DMS53 (cell line): Measurements from ENCODE around the gene ARHGAP8.

Experiments
- DNase-seq: peaks from one replicate; lab custom pipeline; 2025; lab: John Stamatoyannopoulos, UW

ARHGAP8 gene

DNA sequence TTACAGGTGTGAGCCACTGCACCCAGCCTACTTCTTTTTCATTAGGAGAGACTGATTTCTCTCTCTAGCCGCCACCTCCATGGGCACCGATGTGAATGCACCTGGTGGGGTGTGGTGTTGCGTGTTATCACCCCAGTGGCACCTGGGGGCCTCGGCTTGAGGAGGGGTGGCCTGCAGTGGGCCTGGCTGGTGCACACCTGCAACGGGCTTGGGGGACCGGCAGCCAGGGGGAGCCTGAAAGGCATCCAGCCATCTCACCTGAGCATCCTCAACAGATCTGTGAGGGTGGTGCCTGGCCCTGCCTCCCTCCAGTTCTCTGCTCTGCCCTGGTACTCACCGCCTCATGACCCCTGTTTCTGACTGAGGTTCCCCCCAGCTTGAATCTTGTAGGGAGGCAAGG lies 108.9 kb downstream of the ARHGAP8 start:
- DNase-seq: no peak

DNA sequence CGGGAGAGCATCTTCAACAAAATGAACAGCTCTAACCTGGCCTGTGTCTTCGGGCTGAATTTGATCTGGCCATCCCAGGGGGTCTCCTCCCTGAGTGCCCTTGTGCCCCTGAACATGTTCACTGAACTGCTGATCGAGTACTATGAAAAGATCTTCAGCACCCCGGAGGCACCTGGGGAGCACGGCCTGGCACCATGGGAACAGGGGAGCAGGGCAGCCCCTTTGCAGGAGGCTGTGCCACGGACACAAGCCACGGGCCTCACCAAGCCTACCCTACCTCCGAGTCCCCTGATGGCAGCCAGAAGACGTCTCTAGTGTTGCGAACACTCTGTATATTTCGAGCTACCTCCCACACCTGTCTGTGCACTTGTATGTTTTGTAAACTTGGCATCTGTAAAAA lies 109.9 kb downstream of the ARHGAP8 start:
- DNase-seq: no peak

DNA sequence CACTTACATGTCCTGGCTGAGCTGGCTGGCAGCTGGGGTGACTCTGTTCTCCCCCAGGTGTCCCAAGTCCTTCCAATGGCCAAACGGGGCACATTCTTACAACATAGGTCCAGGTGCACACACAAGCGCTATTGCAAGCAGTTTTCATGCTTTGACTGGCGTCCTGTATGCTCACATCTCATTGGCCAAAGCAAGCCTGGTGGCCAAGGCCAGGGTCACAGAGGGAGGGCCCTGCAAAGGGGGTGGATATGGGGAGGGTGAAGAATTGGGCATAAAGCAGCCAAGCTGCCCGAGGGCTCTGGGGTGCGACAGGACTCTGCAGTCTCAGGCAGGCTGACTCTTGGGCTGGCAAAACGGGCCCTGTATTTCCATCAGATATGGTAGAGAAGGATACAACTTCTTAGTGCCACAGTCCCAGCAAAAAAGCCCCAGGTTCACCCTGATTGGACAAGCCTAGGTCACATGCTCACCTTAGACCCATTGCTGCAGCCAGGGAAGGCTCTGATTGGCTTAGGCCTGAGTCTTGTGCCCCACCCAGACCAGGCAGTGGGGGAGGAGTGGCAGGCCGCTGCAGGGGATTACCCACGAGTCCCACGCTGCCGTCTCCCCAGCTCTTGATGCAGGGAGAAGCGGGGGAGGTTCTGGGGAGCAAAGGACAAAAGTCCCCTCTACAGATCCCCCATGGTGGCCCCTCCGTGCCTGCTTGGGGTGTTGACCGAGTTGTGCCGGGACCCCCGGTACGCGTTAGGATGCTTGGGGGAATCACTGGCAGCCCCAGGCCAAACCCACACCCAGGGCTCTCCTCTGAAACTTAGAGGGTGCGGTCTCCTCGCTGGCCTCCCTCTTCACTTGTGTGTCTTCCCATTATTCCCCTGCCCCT lies 110.8 kb downstream of the ARHGAP8 start:
- no peak for DNase-seq

DNA sequence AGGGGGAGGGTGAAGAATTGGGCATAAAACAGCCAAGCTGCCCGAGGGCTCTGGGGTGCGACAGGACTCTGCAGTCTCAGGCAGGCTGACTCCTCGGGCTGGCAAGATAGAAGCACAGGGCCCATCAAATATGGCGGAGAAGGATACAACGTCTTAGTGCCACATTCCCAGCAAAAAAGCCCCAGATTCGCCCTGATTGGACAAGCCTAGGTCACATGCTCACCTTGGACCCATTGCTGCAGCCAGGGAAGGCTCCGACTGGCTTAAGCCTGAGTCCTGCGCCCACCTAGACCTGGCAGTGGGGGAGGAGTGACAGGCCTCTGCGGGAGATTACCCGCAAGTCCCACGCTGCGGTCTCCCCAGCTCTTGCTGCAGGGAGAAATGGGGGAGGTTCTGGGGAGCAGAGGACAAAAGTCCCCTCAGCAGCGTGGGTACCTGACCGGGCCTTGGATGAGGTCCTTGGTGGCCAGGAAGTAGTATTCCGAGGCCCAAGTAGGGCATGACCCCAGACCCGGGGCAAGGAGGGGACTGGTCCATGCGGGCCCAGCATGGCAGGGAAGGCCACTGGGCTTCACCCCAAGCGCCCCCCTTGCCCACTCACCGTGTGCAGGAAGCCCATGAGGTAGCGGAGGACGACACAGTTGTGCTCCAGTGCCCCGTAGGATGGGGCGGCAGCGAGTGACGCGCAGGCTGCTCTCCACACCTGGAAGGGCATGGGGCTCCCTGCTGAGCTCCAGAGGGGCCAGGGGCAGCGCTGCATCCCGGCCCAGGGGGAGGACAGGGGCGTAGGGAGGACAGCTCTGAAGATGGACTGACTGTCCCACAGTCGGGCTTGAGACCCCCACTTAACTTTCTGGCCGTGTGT lies 113.0 kb downstream of the ARHGAP8 start:
- no peak for DNase-seq

DNA sequence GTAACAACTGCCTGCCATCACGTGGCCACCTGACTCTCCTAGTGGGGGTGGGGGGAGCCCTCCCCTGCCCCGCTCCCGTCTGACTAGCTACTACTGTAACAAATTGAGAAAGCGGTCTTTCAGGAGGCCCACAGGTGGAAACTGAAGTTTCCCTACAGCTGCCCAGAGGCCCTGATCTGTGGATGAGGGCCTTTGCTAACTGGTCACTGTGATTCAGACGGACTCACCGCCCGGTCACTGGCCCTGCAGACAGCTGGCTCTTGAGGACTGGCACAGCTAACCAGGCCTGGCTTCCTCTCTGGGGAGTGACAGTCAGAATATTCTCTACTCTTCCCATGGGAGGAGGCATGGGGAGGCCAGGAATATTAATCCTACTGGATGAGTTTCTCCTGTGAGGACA lies 116.8 kb downstream of the ARHGAP8 start:
- DNase-seq: peak; percentile 11

DNA sequence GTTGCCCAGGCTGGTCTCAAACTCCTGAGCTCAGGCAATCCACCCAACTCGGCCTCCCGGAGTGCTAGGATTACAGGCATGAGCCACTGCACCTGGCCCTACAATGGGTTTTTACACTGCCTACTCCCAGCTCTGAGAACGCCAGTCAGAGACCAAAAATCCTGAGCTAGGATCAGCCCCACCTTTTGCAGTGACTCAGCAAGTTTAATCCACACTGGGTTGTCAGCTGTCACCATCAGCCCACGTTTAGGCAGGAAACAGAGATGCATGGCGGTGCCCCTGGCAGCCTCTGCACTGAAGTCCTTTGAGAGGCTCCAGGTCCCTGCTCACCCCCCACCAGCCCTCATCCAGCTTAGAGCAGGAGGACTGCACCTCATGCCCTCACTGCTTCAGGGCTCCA lies 117.6 kb downstream of the ARHGAP8 start:
- DNase-seq: peak; percentile 82

DNA sequence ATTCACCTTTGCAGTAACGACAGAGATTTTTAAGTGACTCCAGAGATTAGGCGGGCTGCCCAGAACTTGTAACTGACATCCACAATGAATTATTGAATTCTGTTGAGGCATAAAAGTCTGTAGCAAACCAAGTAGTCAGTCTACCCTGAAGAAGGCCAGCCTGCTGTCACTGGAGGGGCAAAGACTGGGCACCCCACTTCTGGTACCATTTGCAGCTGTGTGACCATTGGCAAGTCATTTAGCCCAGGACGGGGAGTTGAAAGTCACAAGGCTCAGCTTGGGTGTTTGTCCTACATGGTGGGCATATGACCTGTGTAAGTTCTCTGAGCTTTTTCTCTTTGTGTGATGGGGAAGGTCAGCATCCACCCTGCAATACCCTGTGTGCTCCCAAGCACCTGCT lies 119.4 kb downstream of the ARHGAP8 start:
- no peak for DNase-seq

DNA sequence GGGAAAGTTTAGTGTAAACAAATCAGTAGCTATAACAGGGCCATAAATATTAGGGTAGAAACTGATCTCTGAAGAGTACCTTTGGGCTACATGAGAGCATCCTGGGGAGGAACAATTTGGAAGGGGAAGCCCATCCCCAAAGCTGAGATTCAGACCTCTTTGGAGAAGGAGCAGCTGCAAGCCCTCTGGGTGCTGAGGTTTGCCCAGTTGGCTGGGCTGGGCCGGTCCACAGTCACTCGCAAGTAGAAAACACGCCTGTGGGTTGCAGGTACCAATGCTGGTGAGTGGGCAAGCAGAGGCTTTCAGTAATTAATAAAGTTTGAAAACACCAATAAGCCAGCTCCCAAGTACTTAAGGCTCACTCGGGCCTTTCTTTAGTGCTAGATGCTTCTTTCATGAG lies 124.5 kb downstream of the ARHGAP8 start:
- no peak for DNase-seq

DNA sequence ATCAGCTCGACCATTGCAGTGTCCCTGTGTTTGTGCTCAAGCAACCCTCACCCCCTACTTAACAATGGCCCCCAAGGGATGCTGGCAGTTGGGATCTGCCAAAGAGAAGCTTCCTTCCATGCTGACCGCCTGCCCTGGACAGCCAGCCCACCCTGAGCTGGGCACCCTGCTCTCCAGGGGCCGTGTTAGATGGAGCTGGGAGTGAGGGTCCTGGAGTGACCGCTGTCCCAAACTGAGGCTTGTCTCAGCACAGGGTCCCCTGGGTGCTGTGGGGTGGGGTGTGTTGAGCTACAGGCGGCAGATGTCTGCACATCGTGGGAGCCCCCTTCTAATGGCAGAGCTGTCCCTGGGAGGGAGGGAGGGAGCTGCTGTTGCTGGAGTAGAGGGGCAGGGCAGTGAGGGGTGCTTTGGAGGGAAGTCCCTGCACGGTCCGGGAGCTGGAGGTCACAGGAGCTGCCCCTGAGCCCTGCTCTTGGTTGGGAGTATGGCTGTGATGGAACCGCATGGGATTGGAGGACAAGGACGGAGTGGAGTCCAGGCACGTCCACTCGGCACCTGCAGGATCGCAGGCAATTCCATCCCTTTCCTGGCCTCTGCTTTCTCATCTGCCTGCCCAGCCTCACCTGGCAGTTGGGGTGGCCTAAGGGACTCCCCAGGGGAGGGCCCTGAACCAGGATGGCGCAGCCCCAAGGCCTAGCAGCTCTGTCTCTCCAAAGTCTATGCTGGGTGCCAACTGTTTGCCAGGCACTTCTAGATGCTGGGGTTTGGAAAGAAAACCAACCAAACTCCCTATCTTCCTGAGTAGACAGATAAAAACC lies 126.3 kb downstream of the ARHGAP8 start:
- DNase-seq: no peak

DNA sequence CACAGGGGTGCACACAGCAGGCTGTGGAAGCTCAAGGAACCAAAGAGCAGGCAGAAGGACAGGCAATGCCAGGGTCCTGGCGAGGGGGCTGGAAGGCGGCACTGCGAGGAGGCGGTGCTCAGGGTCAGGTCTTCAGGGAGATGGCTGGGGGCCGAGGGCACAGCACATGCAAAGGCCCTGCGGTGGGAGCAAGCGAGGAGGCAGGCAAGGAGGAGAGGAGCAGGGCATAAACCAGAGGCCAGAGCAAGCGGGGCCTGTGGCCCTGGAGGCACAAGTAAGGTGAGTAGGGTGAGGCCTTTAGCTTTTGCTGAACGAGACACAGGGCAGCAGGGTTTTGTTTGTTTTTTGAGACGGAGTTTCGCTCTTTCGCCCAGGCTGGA lies 126.9 kb downstream of the ARHGAP8 start:
- DNase-seq: no peak

DNA sequence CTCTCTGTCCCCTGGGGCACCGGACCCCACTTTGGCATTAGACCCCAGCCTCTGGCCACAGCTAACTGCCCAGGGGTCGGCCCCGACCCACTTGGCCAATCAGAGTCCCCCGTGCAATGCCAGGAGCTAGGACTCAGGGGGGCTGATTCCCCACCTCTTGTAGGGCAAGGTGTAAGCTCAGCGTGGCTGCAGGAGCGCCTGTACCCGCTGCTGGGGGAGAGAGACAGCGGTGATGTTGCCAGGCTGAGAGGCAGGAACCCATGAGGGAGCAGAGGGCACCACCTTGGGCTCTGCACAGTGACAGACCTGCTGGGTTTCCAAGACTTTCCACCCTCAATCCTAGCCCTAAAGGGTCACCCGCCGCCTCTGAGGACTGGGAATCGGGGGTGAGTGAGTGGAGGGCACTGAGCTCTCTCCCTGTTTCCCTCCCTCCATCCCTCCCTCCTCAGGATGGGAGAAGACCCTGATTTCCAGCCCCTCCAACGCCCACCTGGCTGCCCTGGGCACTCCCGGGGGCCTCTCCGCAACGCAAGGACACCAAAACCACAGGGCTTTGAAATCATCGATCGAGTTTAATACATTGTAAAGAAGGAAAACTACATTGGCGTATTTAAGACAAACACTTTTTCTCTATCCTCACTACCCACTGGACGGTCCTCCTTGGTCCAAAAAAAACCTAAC lies 128.4 kb downstream of the ARHGAP8 start:
- DNase-seq: no peak

DNA sequence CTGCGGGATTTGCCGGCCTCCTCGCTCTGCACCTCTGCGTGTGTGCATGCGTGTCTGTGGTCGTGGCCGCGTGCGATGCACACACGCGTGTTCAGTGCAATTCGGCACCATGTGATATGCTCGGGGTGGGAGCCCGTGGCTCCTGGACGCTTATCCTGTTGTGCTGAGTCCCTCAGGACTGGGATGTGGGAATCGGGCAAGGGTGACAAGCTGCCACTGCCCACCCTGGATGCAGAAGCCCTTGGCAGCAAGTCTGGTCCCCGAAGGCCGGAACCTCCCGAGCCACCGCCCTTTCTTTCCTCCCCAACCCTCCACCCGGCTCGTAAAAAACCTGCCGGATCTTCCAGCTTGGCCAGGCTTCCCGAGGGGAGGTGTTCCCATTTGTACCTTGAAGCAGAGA lies 129.2 kb downstream of the ARHGAP8 start:
- no peak for DNase-seq

DNA sequence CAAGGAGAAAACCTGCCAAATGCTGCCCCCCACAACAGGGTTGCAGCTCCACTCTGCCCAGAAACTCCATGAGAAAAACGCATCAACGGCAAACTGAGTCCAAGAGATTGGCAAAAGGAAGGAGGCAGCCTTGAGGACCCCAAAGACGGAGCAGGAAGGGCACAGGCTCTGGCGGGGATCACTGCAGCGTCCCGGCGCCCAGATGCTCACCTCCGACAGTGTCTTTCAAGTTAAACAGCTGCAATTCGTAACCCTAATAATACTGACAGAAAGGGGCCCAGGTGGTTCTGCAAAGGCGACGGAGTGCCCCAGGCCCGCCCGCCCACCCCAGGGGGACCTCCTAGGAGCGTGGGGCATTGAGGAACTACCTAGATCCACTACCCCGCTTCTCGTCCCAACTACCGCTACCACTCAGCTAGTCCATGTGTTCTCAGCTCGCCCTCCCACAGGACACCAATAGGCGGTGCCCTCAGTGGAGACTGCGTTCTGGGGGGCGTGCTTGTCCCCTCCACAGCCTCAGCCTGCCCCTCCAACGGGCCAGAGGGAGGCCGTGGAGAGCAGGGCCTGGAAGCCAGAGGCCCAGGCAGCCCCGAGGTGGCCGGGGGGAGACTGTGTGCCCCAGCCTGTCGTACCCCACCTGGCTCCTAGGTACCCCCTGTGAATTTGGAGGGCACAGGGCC lies 130.0 kb downstream of the ARHGAP8 start:
- no peak for DNase-seq

DNA sequence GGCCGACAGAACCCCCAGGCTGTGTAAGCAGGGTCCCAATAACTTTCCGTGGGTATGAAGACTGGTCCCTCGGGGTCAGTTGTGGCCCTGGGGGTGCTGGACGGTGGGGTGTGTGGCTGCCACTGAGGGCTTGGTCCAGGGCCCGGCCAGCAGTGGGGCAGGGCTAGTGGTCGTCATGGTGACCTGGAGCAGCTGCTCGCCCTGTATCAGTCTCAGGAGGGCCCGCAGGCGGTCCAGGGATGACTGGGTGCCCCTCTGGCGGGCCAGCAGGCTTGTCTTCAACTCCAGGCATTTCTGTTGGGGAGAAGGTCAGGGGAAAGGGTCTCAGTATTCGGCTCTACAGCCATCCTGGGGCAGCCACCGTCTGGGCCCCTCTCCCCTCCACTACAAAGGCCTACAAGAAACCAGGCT lies 130.6 kb downstream of the ARHGAP8 start:
- no peak for DNase-seq

DNA sequence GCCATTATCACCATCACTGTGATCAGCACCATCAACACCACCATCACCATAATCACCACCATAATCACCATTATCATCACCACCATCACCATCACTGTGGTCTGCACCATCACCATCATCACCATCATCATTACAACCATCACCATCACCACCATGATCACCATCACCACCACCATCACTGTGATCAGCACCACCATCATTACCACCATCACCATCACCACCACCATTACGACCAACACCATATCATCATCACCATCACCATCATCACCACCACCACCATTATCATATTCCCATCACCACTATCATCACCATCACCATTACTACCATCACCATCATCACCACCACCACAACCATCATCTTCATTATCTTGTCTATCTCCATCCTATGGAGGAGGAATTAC lies 132.2 kb downstream of the ARHGAP8 start:
- no peak for DNase-seq

DNA sequence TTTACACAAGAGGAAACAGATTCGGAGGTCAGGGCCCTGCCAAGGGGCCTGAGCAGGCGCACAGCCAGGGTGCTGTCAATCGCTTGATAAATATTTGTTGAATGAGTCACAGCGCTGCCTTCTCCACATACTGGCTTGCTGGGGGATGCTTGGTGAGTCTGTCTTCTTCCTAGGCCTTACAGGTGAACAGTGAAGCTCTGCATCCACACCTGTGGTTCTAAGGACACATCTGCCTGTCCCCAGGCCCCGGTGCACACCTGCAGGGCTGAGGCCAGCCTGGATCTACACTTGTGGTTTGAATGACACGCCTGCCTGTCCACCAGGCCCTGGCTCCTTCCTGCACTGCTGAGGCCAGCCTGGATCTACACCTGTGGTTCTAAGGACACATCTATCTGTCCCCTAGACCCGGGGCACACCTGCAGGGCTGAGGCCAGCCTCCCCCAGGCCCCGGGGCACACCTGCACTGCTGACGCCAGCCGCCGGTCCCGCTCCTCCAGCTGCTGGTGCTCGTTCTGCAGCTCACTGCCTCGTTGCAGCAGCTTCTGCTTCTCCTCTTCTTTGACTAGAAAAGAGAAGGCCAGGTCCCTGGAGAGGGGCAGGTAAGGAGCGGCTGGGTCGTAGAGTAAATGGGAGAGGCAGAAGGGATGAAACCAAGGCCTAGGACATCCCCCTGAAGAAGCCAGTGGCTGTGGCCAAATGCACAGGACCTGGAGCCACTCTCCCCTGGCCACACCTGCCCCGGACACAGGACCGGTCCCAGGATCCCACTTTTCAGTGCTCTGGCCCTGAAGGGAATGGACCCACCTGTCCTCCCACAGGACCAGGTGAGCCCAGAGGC lies 132.8 kb downstream of the ARHGAP8 start:
- DNase-seq: peak; percentile 97

DNA sequence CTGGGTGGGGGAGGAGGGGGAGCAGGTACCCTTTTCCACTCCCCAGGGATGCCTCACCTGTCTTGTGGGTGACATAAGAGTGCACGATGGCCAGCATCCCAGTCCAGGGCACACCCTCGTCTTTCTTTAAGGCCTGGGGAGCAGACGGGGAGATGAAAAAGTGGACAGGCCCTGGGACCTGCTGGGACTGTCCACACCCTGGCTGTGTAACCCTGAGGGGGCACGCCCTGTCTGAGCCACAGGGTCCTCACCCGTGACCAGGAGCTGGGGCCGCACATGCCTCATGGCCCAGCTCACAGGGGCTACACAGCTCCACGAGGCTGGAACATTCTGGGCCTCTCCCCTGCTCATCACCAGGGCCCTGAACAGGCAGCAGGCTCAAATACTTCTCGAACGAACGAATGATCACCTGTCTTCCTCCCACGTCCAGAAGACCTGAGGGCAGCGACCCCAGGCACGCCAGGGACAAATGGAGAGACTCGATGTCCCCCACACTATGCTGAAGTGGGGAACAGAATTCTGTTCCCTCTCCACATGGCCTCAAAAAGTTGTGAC lies 133.5 kb downstream of the ARHGAP8 start:
- peak; percentile 51 for DNase-seq

DNA sequence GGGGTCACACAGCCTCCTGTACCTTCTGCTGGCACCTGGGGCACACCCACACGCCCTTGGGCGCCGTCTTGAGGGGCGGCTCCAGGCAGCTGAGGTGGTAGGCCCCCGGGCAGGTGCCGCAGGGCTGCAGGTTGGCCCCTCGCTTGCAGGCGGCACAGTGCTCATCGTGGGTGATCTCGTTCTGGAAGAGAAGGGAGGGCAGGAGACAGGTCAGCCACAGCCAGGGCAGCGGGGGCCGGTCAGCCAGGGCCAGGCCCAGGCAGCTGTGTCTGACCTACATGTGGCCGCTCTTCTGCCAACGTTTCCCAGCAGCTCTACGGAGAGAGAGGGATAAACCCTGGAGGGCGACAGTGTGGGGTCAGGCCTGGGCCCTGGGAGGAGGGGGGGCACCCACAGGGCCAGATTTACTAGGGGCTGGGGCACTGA lies 135.6 kb downstream of the ARHGAP8 start:
- DNase-seq: no peak

DNA sequence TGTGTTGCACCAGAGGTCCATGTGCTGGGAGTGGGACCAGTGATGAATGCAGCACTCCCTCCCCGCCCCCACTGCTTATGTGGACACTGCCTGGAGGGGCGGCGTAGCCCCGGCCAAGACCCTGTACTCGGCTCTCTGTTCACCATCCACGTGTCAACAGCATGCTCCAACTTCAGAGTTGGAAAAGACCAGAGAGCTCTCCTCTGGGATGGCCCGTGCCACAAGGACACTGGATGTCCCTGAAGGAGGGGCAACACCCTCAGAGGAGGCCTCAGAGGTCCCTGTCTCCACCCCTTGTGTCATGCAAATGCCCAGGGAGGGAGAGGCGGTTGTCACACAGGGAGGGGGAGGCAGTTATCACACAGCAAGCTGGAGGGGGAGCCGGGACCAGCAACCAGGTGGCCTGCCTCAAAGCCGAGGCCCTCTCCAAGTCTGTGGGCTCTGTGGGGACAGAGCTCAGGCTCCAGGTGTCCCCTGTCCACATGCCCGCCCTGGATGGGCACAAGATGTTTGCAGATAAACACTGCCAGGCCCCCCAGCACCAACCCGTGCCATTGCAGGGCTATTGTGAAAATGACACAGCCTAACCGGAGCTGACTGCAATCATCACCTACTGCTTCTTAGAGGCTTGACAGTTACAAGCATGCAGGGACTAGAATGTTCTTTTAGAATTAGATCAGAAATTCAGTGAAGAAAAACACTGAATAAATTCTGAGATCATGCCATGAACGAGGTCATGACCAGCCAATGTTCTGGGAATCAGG lies 136.3 kb downstream of the ARHGAP8 start:
- DNase-seq: no peak
